GM11168 (cell line): ENCODE results near the gene PROCA1.
"Not testable (repeated sequence)": the region's sequence is repeated elsewhere in the genome, so short reads cannot be mapped to it uniquely, and the experiment has no call there.

Experiments
- in situ Hi-C: fragments of 300-500 bp; cut with MboI; formaldehyde crosslinking; loops from one replicate; pipeline ENCODE4 v1.12.0; 2022; ENCODE audit warnings: low sequenced_read_pairs; ENCODE audit not compliant: unreplicated experiment

Gene PROCA1

DNA sequence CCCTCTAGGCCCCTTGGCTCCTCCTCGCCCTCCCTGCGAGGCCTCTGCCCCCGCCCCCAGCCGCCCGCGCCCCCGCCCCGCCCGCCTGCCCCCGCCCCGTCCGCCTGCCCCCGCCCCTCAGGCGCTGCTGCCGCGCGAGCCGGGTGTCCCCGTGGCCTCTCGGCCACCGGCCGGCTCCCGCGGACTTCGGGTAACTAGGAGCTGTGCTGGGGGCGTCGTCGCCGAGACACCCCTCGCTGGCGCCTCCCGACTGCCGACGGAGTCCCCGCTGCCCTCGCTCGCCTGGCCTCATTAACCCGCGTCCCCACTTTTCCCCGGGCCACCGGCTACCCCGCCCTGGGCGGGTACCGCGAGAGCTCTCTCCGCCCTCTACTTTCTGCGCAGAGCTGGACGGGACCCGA, 14.5 kb upstream of the PROCA1 start, which contains the start of gene TLCD1:
Gene TLCD1, minus strand, starts transcription at position 8 of the 401 bp plus-strand sequence. CDS start 136 bp downstream, outside the sequence.
- in situ Hi-C loops, result no loop called here

- in situ Hi-C loops, result no loop called here
These were observed 14.1 kb upstream of the PROCA1 start for GRCh38 chr17:28725660-28726225.

DNA sequence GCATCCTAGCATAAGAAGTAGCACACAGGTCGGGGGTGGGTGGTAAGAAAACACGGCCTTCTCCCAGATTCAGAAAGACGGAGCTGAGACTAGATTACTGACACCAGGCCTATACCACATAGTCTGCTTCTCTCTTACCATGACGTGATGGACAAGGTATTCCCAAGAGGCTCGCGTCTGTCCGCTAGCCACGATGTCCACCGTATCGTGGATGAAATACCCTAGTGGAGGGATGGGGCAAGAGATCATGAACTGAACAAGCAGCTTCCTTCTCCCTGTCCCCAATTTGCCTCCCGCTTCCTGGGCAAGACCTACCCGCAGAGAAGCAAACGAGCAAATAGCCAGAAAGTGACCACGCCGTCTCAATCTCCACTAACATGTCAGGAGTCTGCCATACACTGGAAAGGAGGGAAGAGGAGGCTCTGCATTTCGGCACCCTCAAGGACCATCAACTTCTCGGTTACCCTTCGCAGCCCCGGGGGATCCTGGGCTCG, 13.5 kb upstream of the PROCA1 start:
- in situ Hi-C loops, result no loop called here

GRCh38 chr17:28724500-28725165, 12.9 kb upstream of the PROCA1 start:
- in situ Hi-C loops, result no loop called here

GRCh38 chr17:28723836-28724499, 12.3 kb upstream of the PROCA1 start:
- in situ Hi-C loops, result not testable (repeated sequence)

- in situ Hi-C loops, result no loop called here
These were observed 11.6 kb upstream of the PROCA1 start for GRCh38 chr17:28723159-28723835.

DNA sequence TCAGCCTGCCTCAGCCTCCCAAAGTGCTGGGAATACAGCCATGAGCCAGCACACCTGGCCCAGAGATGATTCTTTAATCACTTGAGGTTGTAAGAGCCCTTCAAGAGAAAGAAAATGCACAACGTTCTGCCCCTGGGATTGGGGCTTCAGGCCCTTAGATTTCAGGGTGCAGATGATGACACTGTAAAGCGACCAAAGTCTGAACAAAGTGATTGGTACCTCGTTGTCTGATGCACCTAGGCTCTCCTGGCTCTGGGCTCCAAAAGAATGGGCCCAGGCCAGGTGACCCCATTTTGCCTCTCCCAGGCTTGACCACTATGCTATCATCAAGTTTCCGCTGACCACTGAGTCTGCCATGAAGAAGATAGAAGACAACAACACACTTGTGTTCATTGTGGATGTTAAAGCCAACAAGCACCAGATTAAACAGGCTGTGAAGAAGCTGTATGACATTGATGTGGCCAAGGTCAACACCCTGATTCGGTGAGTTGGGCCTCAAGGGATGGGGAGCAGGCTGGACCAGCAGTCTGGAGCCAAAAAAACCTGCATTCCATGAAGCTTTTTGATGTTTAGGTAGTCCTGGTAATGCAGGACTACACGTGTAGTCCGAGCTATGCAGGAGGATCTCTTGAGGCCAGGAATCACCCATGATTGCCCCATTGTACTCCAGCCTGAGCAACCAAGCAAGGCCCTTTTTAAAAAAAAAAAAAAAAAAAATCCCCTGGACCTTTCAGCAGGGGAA, 10.9 kb upstream of the PROCA1 start:
- in situ Hi-C loops, result no loop called here

DNA sequence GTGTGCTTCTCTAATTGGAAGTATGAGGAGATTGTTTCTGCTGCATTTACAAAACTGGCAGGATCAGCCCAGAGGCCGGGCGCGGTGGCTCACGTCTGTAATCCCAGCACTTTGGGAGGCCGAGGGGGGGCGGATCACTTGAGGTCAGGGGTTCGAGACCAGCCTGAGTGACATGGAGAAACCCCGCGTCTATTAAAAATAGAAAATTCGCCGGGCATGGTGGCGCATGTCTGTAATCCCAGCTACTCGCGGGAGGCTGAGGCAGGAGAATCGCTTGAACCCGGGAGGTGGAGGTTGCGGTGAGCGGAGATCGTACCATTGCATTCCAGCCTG, 9.3 kb upstream of the PROCA1 start:
- in situ Hi-C loops, result not testable (repeated sequence)

DNA sequence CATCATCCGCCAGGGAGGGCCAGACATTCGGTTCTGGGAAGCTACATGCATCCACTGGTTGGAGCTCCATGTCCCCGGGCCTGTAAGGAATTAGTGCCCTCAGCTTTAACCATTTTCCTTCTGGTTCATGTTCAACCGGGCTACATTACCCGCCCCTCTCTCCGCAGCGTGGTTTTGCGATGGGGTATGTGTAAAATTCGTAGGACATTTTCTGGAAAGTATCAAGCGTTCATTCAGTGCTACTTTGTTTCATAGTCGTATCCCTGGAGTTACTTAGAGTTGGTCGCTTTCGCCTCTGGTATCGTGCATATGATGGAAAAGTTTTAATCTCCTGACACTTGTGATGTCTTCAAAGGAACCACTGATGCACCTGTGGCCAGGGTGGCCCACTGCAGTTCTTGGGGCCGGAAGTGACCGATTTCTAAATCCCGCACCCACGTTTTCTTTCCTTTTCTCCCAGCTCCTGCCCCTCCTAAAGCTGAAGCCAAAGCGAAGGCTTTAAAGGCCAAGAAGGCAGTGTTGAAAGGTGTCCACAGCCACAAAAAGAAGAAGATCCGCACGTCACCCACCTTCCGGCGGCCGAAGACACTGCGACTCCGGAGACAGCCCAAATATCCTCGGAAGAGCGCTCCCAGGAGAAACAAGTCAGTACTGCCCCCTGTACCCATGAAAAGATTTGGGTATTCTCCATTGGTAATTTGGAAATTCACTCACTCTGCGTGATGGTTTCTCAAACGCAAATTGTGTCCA, 8.7 kb upstream of the PROCA1 start:
- in situ Hi-C loops, result no loop called here

DNA sequence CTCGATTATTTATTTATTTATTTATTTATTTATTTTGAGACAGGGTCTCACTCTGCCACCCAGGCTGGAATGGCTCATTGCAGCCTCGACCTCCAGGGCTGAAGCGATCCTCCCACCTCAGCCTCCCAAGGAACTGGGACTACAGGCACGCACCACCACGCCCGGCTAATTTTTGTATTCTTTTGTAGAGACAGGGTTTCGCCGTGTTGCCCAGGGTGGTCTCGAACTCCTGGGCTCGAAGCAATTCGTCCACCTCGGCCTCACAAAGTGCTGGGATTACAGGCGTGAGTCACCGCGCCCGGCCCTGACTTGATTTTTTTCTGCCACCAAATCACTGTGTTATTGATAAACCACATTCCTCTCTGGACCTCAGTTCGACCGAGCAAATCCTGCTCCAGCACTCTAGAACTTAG, 7.3 kb upstream of the PROCA1 start:
- in situ Hi-C loops, result no loop called here

GRCh38 chr17:28718333-28719020, 6.8 kb upstream of the PROCA1 start:
- in situ Hi-C loops, result no loop called here

DNA sequence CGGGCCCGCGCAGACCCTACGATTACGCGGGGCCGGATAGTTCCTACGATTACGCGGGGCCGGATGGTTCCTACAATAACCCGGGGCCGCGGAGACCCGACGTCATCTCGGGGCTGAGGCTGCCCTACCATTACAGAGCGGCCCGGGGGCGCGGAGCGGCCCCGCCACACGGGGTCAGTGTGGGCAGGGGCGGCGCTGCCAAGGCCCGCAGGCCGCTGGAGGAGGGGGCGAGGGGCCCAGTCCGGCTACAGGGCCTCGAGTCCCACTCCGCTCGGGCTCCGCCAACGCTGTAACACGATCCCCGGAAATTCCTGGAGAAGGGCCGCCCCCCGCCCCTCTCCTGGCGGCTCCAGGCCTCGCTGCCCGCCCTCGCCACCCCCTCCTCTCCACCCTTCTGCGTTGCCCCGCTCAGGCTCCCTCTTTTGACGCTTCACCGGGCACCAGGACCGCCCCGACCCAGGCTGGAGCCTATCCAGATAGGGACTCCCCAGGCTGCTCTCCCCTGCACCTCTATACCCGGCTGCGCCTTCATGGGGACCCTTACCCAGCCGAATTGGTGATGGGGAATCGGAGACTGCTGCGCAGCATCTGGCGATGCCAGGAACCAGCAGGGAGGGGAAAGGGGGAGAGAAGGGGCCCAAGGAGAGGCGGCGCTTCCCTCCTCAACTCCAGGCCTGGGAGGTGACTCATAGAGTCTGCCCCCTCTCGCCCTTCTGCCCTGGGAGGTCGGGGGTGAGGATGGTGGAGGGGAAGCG, 6.1 kb upstream of the PROCA1 start, which contains the start of gene RAB34:
Gene RAB34, minus strand, starts transcription at position 291 of the 755 bp plus-strand sequence. CDS start 602 bp downstream, outside the sequence.
- in situ Hi-C loops, result no loop called here

DNA sequence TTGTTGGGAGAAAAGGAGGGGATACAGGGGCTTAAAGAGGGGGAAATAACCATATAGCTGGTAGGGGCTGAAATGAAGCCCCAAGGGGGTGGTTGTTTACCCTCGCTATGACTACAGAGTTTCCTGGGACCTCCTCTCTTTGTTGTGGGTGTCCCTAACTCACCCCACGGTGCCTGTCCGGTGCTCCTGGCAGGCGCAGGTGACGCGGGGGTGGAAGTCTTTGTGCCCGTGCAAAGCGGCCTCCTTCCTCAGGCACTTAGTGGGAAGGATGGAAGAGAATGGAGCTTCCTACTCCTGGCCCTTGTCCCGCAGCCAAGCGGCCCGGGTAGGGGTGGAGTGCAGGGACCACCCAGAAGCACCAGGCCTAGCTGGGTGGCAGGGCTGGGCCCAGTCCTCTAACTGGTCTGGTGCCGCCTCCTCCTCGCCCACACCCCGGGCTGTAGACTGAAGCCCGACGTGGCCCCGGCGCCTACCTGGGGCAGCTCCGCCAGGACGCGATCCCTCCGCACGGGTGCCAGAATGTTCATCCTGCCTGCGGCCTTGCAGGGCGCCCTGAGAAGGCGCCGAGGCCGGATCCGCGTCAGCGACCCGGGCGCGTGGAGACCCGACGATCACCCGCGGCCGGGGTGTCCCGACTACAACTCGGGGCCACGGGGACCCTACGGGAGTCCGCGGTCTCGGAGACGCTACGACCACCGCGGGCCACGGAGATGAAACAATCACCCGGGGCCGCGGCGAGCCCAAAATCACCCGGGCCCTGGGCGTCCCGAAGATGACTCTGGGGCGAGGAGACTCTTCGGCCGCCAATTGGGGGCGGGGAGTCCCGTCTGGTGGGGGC, 5.3 kb upstream of the PROCA1 start:
- in situ Hi-C loops, result no loop called here

- in situ Hi-C loops, result no loop called here
These were observed 3.5 kb upstream of the PROCA1 start for GRCh38 chr17:28715217-28715616.

- in situ Hi-C loops, result no loop called here
These were observed 2.6 kb upstream of the PROCA1 start for GRCh38 chr17:28714281-28714680.

GRCh38 chr17:28712705-28713415, 1.2 kb upstream of the PROCA1 start:
- in situ Hi-C loops, result no loop called here
